ENCODE data around the gene PITX3. TPM values are rescaled to one million over a fixed set of nuclear protein-coding genes. Genes with fewer than 3 reads are reported as not detected.

The PITX3 gene
- total and polyA plus RNA-seq, 10 of the 15 experiments (the other 5 are each of a cell fraction or from before 2014, with no cell fraction given): not detected

DNA sequence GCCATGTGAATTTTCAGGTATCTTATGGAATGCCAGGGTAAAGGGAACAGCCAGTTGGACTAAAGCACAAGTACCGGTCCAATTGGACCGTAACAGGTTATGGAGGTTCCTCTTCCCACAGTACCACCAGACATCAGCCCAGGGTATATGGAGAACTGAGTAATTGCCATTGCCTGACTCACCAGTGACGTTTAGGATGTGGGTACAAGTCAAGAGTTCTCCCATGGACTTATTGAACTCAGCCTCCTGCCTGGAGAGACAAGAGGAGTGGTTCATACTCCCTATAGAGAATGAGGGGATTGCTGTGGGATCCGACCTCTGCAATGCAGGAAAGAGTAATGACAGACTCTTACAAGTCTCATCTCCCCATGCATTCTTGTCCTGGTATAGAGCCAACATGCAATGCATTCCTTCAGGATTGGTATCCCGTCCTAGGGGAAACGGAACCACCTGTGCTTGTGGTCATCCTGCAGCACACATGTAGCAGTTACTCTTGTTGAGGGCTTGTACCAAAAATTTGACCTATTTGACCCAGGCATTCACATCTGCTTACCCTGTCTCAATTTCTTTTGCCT, 45.9 kb downstream of the PITX3 start:
- FAIRE-seq: no peak
- RAD21 ChIA-PET (ENCODE audit: unreplicated experiment): no interaction called here
- no peak overlapping the region for H3K4me2 ChIP-seq (ENCODE audit: control insufficient read depth, insufficient read depth)
- peaks cover 5% of the 10 kb centered on the region; the same call in 2 of the 3 replicates for H3K9me3 ChIP-seq (replicated peaks; ENCODE audit: control insufficient read depth, insufficient read depth, low read length)
- no peaks in the 10 kb centered on the region for H3K36me3 ChIP-seq (ENCODE audit: control insufficient read depth in 2 of 2, insufficient read depth in 2 of 2, low read length in 1 of 2)
- no peak overlapping the region for H3K27ac ChIP-seq (ENCODE audit: control insufficient read depth, insufficient read depth)
- no peak for ATAC-seq
- SMC1A ChIA-PET (ENCODE audit: uncharacterized antibody, unreplicated experiment): no interaction called here
- H4K20me1 ChIP-seq (ENCODE audit: control insufficient read depth, insufficient read depth): no peaks in the 10 kb centered on the region
- no peaks in the 10 kb centered on the region for H3K79me2 ChIP-seq (ENCODE audit: control insufficient read depth, insufficient read depth, low read length)
- H2AFZ ChIP-seq (ENCODE audit: control insufficient read depth, low read depth, low read length): no peak overlapping the region
- CTCF ChIA-PET: no interaction called here
- BruUV-seq (replicated peaks): no TSS peak
- TF ChIP-seq ZSCAN29 (IDR thresholded peaks at IDR 0.05): no peak
- no peak for TF ChIP-seq WRNIP1 (IDR thresholded peaks at IDR 0.05; ENCODE audit: borderline replicate concordance, low read depth, low read length)
- no peak for TF ChIP-seq NBN (IDR thresholded peaks at IDR 0.05)
- TF ChIP-seq, protein P1, sequence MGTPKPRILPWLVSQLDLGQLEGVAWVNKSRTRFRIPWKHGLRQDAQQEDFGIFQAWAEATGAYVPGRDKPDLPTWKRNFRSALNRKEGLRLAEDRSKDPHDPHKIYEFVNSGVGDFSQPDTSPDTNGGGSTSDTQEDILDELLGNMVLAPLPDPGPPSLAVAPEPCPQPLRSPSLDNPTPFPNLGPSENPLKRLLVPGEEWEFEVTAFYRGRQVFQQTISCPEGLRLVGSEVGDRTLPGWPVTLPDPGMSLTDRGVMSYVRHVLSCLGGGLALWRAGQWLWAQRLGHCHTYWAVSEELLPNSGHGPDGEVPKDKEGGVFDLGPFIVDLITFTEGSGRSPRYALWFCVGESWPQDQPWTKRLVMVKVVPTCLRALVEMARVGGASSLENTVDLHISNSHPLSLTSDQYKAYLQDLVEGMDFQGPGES (IDR thresholded peaks at IDR 0.05): no peak
- H3K4me3 ChIP-seq: no peak overlapping the region
- in situ Hi-C loops (cut with MboI) (no loop called here), intact Hi-C loops (cut with micrococcal nuclease; ENCODE audit: unreplicated experiment) (no loop called here)
- POLR2A ChIA-PET: no interaction called here
- 51% methylated on average over 6 of the region's 6 CpGs for WGBS (ENCODE audit: insufficient coverage, insufficient replicate concordance, low lambda C conversion rate, missing lambda C conversion rate)
- H3K9ac ChIP-seq (ENCODE audit: control insufficient read depth, insufficient read depth, low read length): no peak overlapping the region
- no peak for DNase-seq (ENCODE audit: low read depth, low spot score)
- H3K27me3 ChIP-seq (replicated peaks in 1 of 2; ENCODE audit: control insufficient read depth in 2 of 2, insufficient read depth in 2 of 2, low read length in 1 of 2): no peaks in the 10 kb centered on the region
- no peaks in the 10 kb centered on the region for H3K4me1 ChIP-seq (ENCODE audit: control insufficient read depth, insufficient read depth, low read length)

DNA sequence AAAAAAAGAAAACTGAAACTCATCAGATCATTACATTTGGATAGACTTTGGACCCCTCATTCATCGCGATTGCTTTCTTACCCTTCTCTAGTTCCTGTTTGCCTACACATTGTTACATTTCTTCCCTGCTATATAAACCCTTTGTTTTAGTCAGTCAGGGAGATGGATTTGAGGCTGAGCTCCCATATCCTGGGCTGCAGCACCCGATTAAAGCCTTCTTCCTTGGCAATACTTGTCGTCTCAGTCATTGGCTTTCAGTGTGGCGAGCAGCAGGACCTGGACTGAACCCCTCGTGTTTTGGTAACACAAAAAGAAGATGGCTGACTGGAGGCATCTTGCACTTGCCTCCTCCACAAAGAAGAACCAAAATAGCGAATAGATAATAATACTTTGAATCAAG, 49.4 kb downstream of the PITX3 start:
- Histone ChIP-seq H3K9ac (ENCODE audit: control insufficient read depth, insufficient read depth, low read length) (no peak overlapping the region), H3K4me3 (no peak overlapping the region), H3K27ac (ENCODE audit: control insufficient read depth, insufficient read depth) (no peak overlapping the region), H3K36me3 (ENCODE audit: control insufficient read depth in 2 of 2, insufficient read depth in 2 of 2, low read length in 1 of 2) (no peaks in the 10 kb centered on the region), H4K20me1 (ENCODE audit: control insufficient read depth, insufficient read depth) (no peaks in the 10 kb centered on the region), H3K4me2 (ENCODE audit: control insufficient read depth, insufficient read depth) (no peak overlapping the region), H2AFZ (ENCODE audit: control insufficient read depth, low read depth, low read length) (no peak overlapping the region), H3K4me1 (ENCODE audit: control insufficient read depth, insufficient read depth, low read length) (peaks cover 11% of the 10 kb centered on the region), H3K79me2 (ENCODE audit: control insufficient read depth, insufficient read depth, low read length) (no peaks in the 10 kb centered on the region), H3K27me3 (replicated peaks in 1 of 2; ENCODE audit: control insufficient read depth in 2 of 2, insufficient read depth in 2 of 2, low read length in 1 of 2) (no peaks in the 10 kb centered on the region), H3K9me3 (replicated peaks; ENCODE audit: control insufficient read depth, insufficient read depth, low read length) (peaks cover 5% of the 10 kb centered on the region; the same call in 2 of the 3 replicates)
- ChIA-PET CTCF (interaction anchor here (1.0 kb wide), 1 partner anchor 28 kb away, joined by 3 read pairs; no protein-coding TSS in a partner anchor), SMC1A (ENCODE audit: uncharacterized antibody, unreplicated experiment) (no interaction called here), RAD21 (ENCODE audit: unreplicated experiment) (no interaction called here), POLR2A (no interaction called here)
- intact Hi-C loops (cut with micrococcal nuclease; ENCODE audit: unreplicated experiment): no loop called here
- WGBS (ENCODE audit: insufficient coverage, insufficient replicate concordance, low lambda C conversion rate, missing lambda C conversion rate): 58% methylated on average over 7 of the region's 7 CpGs
- no peak for ATAC-seq
- TF ChIP-seq, protein P2, sequence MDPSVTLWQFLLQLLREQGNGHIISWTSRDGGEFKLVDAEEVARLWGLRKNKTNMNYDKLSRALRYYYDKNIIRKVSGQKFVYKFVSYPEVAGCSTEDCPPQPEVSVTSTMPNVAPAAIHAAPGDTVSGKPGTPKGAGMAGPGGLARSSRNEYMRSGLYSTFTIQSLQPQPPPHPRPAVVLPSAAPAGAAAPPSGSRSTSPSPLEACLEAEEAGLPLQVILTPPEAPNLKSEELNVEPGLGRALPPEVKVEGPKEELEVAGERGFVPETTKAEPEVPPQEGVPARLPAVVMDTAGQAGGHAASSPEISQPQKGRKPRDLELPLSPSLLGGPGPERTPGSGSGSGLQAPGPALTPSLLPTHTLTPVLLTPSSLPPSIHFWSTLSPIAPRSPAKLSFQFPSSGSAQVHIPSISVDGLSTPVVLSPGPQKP (IDR thresholded peaks at IDR 0.05; ENCODE audit: low read depth, low read length): no peak
- TF ChIP-seq MTA2 (IDR thresholded peaks at IDR 0.05; ENCODE audit: low read depth) (no peak), RFX5 (IDR thresholded peaks at IDR 0.05; ENCODE audit: low read depth, low read length) (no peak), NFYA (IDR thresholded peaks at IDR 0.05; ENCODE audit: borderline replicate concordance, low read depth, low read length) (no peak), ZNF384 (IDR thresholded peaks at IDR 0.05; ENCODE audit: borderline replicate concordance, low read depth, low read length) (no peak), RB1 (IDR thresholded peaks at IDR 0.05; ENCODE audit: borderline replicate concordance) (no peak)
- no peak for DNase-seq (ENCODE audit: low read depth, low spot score)
- FAIRE-seq: no peak
- in situ Hi-C loops (cut with MboI): no loop called here
- BruUV-seq (replicated peaks): no TSS peak

Data from GM12878 (cell line).